ENCODE results near the gene HOXA5.

Gene HOXA5

DNA sequence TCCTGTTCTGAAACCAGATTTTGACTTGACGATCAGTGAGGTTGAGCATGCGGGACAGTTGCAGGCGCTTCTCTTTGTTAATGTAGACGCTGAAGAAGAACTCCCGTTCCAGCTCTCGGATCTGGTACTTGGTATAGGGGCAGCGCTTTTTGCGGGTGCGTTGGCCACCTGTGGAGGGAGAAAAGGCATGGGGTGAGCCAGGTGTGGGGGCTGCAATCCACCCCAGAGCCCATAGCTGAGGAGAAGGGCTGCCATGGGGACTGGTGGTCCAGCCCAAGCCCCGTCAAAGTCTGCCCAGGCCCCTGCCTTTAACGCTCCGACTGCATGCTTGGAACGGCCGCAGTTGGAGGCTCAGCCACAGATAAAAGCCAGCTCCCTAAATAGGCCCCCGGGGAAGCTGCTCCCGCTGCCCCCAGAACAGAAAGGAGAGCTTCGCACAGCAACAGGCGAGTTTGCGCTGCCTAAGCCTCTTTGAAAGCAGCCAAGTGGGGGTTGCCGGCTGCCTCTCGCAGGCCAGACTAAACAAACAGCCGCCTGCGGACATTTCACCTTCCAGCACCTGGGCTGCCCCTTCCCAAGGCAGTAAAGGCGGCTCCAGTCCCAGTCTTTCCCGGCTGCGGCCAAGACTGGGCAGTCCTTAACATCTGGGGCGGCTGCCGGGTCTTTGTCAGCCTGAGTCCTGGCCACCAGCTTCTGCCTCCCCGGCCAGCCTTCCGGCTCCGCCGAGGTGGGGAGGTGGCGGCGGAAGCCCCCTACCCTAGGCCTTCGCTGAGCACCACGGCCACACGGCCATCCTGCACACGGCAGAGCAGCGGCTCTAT, 39.6 kb upstream of the HOXA5 start:
- peak; percentile 95 for DNase-seq (ENCODE audit: low read depth, low spot score)

- peak; percentile 6 for DNase-seq (ENCODE audit: low read depth, low spot score)
These were observed 38.9 kb upstream of the HOXA5 start for GRCh38 chr7:27182285-27182841.

DNA sequence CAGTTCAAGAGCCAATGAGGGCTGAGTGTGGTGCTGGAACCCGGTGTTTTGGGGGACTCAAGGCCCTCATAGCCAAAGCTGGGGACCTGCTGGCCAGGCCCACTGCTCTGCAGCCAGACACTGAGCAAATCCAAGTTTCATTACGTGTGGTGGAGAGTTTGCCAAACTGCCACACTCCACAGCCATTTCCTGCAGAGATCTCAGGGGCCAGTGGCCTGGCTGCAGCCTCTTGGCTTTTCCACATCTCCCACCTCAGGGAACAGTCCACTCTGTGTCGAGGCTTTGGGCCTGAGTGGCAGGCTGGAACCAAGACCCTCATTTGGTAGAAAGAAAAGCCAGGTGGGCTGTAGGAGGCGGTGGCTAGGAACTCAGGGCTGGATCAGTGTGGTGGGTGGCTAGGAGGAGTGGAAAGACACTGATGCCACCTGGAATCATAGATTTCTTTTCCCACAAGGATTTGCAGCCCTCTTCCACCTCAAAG, 38.4 kb upstream of the HOXA5 start:
- DNase-seq (ENCODE audit: low read depth, low spot score), result no peak

GRCh38 chr7:27180431-27181420, 37.2 kb upstream of the HOXA5 start:
- no peak for DNase-seq (ENCODE audit: low read depth, low spot score)

GRCh38 chr7:27179503-27180430, 36.3 kb upstream of the HOXA5 start:
- peak; percentile 88 for DNase-seq (ENCODE audit: low read depth, low spot score)

DNA sequence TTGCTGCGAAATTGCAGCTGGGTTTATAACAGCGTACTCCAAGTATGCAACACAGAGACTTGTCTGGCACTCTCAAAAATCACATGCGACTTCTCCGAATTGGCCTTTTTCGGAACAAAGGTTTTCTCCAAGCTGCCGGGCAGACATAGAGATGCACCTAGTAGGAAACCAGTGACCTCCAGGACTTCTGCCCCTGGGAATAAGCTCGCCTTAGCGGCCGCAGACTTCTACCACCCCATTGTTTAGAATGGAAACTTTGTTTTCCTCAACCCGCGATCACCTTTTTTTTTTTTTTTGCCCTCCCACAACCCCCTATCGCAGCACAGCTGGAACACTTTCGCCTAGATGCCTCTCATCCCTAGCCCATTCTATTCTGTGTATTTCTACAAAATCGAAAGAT, 35.5 kb upstream of the HOXA5 start:
- no peak for DNase-seq (ENCODE audit: low read depth, low spot score)

GRCh38 chr7:27178366-27178765, 34.9 kb upstream of the HOXA5 start:
- DNase-seq (ENCODE audit: low read depth, low spot score), result no peak

DNA sequence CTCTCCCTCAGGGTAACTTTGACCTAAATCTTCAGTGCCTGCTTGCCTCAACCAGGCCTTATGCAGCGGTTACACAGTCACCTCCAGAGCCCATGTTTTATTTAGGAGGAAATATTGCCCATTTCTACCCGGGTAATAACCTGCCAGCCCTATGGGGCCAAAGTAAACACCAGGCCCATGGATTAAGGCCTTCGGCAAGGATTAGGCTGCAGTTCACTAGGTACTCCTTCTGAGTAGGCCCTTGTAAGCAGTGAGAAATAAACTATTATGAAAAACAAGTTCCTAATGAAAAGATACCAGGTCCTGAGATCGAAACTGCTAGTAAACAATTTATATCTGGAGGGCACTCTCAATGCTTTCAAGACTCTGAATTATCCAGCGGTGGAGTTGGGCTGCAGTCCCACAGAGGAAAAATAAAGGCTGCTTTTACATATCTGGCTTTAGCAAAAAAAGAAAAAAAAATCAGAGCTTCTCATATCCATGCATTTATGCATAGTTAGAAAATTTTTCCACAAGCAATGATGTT, 34.4 kb upstream of the HOXA5 start:
- no peak for DNase-seq (ENCODE audit: low read depth, low spot score)

- DNase-seq (ENCODE audit: low read depth, low spot score), result no peak
These were observed 33.7 kb upstream of the HOXA5 start for GRCh38 chr7:27176962-27177794.

DNA sequence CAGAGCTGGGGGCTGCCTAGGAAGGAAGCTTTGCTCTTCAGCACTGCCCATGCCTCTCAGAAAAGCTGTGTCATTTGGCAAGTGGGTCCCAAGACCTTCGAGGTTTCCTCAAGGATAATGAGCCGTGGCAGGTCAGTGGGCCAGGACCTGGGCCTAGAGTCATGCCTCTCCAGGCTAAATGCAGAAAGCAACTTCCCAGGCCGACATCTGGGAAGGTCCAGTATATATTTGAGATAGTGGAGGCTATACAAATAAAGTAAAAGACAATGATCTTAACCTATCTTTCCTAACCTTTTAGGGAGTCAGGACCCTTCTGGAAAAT, 33.0 kb upstream of the HOXA5 start:
- DNase-seq (ENCODE audit: low read depth, low spot score), result no peak

DNA sequence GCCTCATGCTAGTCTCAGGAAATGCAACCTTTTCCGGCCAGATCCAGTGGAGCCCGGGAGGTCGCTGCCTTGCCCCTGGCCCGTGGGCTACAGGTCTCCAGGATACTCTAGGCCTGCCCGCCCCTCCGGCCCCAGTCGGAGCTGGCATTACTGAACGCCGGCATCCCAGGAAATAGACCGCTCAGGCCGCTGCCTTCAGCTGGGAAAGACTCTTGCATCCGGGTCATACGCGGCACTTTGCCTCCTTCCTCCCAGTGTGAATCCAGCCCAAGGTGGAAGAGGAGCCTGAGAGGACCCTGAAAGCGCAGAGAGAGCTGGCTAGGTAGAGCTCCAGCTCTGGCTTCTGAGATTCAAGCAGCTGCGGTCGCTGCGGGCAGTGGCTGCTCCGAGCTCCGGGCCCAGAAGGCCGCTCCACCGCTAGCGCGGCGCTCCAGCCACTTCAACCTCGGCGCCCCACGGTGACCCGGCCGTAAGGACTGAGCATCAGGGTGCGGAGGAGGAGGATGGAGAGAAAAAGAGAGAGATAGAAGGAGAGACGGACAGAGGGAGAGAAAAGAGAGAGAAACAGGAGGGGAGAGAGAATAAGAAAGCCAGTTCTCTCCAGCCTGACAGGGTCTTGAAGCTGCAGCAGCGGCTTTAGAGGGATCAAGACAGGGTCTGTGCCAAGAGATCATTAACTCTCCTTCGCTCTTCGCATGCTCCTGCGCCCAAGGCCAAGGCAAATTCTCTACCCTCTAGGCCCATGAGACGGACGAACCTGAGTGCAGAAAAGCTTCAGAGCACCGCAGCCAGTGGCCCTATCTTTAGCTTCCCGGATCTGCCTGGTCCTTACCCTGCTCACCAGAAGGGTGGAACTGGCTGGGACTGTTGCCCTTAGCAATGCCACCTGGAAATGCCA, 32.4 kb upstream of the HOXA5 start:
- peak; percentile 66 for DNase-seq (ENCODE audit: low read depth, low spot score)

DNA sequence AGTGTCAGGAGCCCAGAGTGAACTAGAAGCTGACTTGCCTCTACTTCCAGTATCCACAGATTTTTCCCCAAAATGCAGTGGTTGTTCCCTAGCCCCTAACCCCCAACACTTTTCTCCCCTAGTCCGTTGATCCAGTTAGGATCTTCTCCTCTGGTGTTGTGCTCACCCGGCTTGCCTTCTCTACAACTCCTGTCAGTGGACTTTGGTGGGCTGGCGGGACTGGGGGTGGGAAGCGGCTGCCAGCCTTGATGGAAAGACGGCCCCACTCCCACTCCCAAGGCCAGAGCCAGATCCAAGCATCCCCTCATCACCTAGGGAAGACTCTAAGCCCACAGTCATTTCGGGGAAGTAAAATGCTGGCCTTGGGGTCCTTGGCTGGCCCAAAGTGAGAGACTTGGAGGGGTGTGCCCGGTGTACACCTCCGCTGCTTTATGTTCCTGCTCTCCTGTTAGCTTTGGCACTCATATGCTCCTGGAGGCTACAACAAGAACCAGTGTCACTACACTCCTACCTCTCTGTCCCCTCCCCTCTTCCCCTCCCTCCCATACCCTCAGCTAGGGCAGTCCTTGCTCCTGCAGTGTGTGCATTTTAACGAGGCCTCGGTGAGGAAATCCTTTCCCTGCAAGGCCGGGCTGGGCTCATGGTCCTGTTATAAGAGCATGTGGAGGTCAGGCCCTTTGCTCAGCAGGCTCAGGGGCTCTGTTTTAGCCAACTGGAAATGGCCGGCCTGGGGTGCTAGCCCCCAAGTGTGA, 31.6 kb upstream of the HOXA5 start:
- DNase-seq (ENCODE audit: low read depth, low spot score), result peak; percentile 27

- peak; percentile 42 for DNase-seq (ENCODE audit: low read depth, low spot score)
These were observed 30.7 kb upstream of the HOXA5 start, which contains the start of gene HOXA10 for GRCh38 chr7:27173956-27174873. Gene HOXA10, minus strand, starts transcription at chr7:27174320. Its CDS starts 14 bp downstream, at chr7:27174306.

GRCh38 chr7:27173511-27173955, 30.1 kb upstream of the HOXA5 start:
- peak; percentile 44 for DNase-seq (ENCODE audit: low read depth, low spot score)

- DNase-seq (ENCODE audit: low read depth, low spot score), result peak; percentile 70
These were observed 29.5 kb upstream of the HOXA5 start for GRCh38 chr7:27172823-27173510.

GRCh38 chr7:27172315-27172774, 28.9 kb upstream of the HOXA5 start:
- DNase-seq (ENCODE audit: low read depth, low spot score), result no peak
